Activated CD4-positive, CD25-positive, alpha-beta regulatory T cell treated with anti-CD3 and anti-CD28 coated beads, Interleukin-2, amount 50 U/mL, for 72 hours (primary cell): ENCODE data around the gene ALDOA.

Experiments used
- DNase-seq: peaks from one replicate; pipeline ENCODE4 v3.0.0; 2021

The ALDOA gene

DNA sequence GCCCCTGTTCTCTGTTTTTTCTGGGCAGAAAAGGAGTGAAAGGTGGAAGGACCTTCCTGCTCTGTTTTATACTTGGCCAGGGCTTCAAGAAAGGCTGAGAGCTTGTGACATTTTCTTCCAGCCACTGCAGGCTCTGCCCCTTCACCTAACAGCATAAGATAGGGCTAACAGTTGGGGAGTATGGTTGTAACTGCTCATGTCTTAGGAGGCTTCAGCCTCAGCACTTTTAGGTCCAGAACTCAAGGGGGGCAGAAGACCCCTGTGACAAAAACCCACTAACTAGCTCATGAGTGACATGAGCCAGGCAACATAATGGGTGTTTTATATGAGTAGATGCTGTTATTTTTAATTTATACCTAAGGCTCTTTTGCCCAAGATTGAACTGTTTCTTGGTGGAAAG, 4.9 kb downstream of the ALDOA start:
- no peak for DNase-seq

DNA sequence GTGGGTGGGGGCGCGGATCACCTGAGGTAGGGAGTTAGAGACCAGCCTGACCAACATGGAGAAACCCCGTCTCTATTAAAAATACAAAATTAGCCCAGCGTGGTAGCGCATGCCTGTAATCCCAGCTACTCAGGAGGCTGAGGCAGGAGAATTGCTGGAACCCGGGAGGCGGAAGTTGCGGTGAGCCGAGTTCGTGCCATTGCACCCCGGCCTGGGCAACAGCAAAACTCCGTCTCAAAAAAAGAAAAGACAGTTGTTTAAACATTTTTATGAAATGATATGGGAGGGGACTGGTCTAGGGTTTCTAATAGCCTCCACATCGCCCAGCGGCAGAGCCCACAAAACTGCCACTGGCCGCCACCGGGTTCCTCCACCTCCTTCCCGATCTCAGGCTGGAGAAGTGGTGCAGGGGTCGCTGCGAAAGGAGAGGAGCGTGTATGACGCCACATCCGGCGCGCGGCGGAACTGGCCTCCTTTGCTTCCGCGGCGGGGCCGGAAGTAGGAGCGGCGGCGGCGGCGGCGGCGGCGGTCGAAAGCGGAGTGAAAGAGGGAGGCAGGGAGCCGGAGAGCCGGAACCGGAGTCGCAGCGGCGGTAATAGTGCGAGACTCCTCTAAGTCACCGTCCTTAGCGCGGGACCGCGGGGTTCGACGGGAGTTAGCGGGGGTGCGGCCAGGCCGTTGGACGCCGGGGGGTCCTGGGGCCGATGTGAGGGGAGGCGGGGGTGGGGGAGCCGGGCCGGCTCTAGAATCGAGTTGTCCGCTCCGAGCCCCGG, 10.1 kb downstream of the ALDOA start, which contains the start of gene PPP4C:
TSS of gene PPP4C (plus strand) at position 492 of the 773 bp plus-strand sequence. CDS start 384 bp downstream, outside the sequence.
- DNase-seq: peak; percentile 91

DNA sequence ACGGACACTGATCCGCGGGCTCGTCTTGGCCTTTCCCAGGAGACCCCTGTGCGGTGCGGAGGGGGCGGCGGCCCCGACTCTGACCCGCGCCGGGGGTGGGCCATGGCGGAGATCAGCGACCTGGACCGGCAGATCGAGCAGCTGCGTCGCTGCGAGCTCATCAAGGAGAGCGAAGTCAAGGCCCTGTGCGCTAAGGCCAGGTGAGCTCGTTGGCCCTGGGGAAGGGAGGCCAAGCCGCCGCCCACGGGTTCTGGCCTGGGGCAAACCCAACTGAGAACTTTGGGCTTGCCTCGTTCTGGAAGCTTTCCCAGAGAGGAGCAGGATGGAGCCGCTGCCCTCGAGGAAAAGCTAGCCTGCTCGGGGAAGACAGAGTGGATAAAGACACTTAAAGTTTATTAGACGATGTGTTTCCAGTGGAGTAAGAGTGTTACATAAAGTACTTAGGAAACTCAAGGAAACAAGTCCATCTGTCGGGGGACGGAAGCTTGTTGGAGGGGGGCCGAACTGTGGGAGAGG, 10.8 kb downstream of the ALDOA start:
- peak; percentile 45 for DNase-seq

DNA sequence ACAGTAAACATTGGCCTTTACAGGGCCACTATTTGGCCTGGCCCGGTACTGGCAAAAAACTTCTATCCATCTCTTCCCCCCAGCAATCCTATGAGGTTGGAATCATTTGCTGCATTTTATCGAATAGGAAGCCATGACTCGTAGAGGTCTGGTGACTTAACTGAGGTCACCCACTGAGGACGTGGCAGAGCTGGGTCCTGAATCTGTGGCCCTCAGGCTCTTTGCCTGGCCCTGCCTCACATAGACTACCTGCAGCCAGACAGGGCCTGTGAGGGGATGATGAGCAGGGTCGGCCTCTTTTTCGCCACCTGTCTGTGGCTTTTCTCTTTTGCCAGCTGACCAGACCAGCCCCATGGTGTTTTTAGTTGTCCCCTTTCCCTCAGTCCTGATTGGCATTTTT, 12.1 kb downstream of the ALDOA start:
- no peak for DNase-seq

DNA sequence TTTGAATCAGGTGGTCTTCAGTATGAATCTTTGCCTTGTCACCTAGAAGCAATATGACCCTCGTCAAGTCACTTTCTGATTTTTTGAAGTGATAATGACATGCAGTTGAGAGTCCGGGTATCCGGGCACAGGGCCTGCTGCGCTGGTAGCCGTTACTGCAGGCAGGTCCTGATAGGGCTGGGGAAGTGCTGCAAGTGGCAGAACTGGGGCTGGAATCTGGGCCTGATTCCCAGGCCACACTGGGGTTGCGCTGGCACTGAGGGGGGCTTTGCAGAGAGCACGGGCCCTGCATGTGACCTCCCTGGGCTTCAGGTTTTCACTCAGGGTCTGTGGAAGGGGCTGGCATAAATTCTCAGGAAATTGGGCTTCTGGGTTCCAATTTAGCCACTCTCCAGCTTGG, 13.2 kb downstream of the ALDOA start:
- no peak for DNase-seq

DNA sequence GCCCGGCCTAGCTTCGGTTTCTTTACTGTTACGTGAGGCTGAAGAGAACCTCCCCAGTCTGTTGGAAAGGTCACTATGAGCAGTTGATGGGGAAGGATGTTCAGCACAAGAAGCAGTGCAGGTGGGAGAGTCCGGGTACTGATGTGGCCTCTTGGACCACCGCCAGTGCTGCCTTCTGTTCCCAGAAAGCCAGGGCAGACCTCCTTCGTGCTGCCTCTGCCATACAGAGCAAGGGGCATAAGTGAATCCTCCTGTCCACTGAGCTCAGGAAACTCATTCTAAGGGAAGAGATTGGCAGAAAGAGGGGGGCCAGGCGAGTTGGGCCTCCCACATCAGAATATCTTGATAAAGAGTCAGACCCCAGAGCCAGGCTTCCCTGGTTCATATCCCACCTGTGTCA, 13.9 kb downstream of the ALDOA start:
- DNase-seq: no peak

DNA sequence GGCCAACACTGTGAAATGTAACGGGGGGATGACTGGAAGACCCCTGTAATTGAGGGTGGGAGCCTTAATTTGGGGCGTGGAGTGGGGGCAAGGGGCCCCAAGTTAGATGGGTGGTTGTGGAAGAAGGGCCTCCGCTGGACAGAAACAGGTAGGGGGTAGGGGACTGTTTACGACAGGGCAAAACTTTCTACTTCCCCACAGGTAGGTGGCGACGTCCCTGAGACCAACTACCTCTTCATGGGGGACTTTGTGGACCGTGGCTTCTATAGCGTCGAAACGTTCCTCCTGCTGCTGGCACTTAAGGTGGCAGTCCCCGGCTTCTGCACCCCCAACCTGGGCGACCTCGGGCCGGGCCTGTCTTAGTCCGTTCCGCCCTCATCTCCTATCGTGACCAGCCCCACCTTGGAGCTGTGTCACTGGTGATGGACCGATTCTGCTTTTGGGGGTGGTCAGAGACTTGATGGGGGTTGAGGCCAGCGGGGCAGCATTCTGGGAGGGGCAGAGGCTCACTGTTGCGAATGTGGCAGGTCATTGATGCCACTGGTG, 17.1 kb downstream of the ALDOA start:
- DNase-seq: no peak

DNA sequence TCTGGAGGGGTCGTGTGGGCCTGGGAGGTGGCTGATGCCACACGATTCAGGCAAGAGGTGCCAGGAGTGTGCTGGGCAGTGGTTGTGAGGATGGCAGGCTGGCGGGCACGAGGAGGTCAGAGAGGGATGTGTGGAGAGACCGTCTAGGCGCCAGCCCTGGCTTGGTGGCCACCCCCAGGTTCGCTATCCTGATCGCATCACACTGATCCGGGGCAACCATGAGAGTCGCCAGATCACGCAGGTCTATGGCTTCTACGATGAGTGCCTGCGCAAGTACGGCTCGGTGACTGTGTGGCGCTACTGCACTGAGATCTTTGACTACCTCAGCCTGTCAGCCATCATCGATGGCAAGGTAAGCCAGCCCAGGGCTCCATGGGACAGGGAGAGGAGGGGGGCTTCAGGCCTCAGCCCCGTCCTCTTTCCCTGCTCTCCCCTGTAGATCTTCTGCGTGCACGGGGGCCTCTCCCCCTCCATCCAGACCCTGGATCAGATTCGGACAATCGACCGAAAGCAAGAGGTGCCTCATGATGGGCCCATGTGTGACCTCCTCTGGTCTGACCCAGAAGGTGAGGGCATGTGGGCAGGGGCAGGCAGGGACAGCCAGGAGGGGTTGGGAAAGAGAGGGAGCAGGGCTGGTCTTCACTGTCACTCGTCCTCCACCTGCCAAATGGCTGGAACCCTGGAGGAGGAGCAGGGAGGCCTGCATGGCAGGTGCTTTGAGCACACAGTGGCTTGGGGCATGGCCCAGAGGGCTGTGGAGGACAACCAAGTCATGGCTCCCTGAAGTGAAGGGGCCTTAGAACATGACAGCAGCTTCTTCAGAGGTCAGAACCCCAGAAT, 17.9 kb downstream of the ALDOA start:
- no peak for DNase-seq

DNA sequence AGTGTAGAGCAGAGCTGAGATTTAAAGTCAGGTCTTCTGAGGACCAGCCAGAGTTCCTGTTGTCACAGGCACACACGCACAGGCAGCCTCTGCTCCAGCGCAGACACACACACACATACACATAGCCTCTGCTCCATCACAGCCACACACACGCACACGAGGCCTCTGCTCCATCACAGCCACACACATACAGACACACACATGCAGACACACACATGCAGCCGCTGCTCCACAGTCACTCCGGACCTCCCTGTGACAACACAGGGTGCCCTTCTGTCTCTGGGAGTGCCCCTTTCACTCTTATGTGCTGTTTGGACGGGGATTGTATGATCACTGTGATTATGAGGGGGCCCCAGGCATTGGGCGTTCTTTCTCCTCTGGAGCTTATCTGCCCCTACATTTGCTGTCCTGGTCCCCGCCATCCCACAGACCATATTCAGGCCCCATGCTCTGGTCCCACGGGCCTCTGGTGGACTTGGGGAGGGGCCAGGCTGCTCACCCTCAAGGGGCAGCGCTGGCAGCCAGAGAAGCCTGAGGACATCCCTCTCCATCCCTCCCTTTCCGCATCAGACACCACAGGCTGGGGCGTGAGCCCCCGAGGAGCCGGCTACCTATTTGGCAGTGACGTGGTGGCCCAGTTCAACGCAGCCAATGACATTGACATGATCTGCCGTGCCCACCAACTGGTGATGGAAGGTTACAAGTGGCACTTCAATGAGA, 18.7 kb downstream of the ALDOA start:
- DNase-seq: no peak

DNA sequence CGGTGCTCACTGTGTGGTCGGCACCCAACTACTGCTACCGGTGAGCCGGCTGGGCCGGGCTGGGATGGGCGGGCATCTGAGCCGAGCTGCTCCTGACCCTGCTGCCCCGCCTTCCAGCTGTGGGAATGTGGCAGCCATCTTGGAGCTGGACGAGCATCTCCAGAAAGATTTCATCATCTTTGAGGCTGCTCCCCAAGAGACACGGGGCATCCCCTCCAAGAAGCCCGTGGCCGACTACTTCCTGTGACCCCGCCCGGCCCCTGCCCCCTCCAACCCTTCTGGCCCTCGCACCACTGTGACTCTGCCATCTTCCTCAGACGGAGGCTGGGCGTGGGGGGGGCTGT, 19.2 kb downstream of the ALDOA start:
- DNase-seq: no peak

DNA sequence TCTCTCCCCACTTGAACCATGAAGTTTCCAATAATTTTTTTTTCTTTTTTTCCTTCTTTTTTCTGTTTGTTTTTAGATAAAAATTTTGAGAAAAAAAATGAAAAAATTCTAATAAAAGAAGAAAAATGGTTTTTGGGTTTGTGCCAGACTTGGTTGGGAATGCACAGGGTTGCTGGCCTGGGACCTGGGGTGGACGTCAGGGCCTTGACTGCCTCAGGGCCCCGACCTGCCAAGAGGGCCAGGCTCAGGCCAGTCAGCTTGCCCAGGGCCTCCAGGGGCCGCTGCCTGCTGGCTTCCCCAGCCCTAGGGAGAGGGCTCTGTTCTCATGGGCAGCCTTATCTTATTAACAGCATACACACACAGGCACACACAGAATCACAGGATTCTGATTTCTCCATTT, 19.7 kb downstream of the ALDOA start:
- DNase-seq: no peak

DNA sequence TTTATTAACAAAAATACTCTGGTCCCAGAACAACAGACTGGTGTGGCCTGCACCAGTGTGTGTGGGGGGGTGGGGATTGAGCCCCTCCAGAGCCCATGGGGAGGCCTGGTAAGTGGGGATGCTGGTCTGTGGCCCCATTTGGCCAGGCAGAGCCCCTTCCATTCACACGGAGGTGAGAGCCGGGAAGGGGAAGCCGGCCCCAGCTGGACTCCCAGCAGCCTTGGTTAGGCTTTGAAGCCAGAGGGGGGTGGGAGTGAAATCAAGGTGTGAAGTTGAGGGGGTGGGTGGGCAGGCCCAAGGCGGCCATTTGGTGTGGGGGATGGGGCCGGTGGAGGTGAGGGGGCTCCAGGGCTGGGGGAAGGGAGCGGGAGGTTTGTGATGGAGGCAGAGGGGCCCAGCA, 20.3 kb downstream of the ALDOA start:
- DNase-seq: no peak

DNA sequence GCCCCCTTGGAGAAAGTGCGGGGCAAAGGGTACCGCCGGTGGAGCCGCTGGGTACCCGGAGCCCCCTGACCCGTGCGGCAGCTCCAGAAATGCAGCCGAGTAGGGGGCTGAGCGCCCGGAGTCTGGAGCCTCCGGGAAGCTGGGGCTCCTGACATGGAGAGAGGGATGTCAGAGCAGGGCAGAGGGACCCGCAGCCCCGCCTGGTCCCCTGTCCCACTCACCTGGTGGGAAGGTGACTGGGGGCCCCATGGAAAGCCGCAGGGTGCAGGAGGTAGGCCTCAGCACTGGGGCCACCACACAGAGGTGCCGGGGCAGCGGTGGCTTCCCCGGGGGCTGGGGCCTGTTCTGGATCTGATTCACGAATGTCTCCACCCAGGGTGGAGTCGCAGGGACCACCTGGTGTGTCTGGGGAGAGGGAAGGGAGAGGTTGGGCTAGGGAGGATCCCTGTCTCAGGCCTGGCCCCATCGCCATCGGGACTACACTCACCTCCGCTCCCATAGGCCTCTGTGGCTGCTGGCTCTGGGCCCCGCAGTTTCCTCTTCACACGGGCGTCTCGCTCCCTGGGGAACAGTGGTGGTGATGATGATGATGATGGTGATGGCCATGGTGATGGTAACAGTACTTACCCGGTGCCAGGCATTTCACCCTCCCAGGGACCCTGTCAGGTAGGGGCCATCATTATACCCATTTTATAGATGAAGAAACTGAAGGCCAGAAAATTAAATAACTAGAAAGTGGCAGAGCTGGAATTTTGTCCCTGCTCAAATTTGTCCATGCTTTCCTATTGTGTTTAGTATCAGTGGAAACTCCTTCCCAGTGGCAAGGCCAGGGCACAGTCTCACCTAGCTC, 21.0 kb downstream of the ALDOA start:
- DNase-seq: no peak

DNA sequence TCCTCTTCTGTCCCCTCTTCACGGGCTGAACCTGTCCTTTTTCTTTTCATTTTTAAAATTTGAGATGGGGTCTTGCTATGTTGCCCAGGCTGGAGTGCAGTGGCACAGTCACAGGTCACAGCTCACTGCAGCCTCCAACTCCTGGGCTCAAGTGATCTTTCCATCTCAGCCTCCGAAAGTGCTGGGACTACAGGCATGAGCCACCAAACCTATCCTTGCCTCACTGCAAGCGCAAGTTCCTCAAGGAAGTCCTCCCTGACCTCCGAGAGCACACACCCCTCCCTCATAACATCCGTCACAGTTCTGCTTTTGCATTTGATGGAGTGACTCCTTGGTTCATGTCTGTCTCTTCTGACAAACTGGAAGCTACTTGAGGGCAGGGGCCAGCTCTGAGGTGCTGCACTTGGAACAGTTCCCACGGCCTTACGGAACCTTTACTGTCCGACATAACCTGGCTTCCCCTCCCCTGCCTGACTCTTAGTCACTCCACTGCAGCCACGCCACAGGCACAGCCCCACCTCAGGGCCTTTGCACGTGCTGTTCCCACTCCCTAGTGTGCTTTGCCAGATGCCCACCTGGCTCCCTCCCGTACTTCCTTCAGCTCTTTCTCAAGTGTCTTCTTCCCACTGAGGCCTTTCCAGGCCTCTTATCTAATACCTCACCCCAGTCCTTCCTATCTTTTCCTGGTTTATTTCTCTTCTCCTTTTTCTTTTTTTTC, 21.8 kb downstream of the ALDOA start:
- DNase-seq: no peak

DNA sequence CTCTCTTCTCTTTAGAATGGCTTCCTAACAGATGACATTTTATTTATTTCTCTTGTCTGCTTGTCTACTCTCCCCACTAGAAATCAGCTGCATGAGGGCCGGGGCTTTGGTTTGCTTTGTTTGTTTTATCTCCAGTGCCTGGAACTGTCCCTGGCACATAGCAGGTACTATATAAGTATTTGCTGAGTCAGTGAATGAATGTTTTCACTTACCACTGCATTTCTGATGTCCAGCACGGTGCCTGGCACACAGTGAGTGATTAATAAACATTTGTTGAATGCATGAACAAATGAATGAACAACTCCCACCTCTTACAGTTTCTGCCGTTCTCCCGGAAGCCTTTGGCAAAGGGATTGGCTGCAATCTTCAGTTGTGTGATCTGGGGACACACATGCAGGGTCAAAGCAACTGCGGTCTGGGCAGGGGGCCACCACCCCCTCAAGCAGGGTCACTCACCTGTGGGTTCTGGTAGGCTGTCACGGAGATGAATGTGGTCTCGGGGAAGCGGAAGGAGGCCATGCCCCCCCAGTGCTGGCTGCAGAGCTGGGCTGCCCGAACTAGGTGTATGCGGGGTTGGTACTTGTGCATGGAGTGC, 22.8 kb downstream of the ALDOA start:
- DNase-seq: no peak

DNA sequence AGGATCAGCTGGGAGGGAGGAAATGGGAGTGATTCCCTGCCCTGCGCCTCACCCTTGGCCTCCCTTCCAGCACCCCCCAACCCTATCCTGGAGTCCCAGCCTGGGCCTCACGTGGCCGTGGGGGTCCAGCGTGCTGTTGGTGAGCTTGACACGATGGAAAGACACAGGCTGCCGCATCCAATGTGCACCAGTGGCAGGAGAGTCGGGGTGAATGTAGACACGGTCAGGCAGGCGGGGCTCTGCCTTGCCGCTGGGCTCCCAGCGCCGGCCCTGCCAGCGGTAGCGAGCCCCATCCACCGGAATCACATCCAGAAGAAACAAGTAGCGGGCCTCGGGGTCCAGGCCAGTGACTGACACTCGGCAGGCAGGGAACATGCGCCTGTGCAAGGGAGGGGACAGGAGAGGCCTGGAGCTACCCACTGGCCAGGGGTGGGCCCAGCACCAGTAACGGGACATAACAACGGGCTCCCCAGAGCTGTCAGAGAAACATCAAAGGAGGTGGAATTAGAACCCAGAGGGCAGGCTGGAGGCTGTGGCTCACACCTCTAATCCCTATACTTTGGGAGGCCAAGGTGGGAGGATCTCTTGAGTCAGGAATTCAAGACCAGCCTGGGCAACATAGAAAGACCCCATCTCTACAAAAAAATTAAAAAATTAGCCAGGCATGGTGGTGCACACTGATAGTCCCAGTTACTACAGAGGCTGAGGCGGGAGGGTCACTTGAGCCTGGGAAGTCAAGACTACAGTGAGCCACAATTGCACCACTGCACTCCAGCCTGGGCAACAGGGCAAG, 23.5 kb downstream of the ALDOA start:
- no peak for DNase-seq

DNA sequence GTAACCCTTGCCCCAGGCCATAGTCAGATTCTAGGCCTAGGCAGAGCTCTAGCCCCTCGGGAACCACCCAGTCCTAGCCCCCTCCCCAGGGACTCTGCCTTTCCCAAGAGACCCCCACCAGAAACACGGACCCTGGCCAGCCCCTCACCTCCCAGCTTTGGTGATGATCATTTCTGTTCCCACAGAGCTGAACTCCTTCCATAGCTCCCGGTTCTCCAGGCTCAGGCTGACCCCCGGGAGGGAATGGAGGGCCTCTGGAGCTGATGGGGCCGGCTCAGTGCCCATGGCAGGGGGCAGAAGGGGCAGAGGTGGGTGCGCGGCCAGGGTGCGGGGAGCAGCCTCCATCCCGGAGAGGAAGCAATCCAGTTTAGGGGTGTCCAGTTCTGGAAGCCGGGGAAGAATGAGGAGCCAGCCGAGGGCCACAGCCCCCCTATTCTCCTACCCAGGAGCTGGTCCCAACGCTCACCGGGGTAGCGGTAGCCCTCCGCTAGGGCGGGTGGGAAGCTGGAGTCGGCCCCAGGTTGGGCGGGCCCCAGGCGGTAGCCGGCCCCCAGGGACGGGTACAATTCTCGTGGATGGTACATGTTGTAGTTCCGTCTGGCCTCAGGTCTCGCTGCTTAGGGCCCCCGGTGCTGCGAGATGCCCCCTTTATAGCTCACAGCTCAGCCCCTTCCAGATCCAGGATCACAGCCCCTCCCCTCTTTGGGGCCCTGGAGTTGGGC, 25.2 kb downstream of the ALDOA start:
- DNase-seq: no peak

DNA sequence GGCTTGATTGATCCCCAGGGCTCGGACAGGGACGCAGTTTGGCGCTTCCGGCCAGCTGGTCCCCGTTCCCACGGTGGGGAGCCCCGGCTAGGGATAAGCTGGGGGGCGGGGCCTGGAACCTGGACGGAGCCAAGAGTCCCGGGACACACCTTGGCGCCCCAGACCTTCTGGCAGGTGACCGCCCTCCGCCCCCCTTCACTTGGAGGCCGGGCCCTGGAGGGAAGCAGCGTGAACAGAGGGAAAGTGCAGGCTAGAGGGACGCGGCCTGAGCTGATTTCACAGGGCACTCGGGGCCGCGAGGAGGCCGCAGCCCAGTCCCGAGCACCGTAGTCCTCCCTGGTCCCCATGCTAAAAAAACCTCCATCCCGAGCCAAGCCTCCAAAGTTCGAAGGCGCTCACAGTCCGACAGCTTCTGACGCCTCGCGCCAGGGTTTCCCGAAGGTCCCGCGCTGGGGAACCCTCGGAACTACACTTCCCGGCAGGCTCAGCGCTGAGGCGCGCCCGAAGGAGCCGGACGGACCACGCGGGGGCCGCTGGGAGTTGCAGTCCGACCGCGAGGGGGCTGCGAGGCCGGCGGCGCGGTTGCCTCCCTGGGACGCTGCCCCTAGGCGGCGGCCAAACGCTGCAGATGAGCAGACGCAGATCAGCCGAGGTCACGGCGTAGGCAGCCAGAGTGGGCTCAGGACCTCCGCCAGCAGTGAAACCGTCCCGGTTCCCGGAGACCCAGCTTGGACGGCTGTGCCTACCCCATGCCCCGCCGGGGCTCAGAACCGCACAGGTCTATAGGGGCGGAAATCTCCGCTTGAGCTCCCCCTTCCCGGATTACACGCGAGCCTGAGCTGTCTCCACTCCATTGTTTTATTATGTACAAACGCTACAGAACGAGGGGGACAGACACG, 26.2 kb downstream of the ALDOA start, which contains the start of gene TBX6:
TSS of gene TBX6 (minus strand) at position 451 of the 899 bp plus-strand sequence. CDS start 731 bp downstream, outside the sequence.
- DNase-seq: peak; percentile 95
